OCI-LY3 (cell line): ENCODE measurements around the gene SSBP2.

Experiments used
- EZH2phosphoT487 ChIP-seq: fragments of 200-600 bp; shearing (Covaris generic); IDR thresholded peaks from 2 replicates; pipeline ENCODE4 v1.6.1; 2018; ENCODE audit warnings: antibody characterized with exemption, mixed run types, low read depth
- TF ChIP-seq, protein P1 (sequence below): fragments of 200-600, 300-600 bp; sonication (generic); IDR thresholded peaks from 2 replicates; pipeline ENCODE4 v1.5.1; 2014; ENCODE audit warnings: antibody characterized with exemption, low read length, low read depth

DNA sequence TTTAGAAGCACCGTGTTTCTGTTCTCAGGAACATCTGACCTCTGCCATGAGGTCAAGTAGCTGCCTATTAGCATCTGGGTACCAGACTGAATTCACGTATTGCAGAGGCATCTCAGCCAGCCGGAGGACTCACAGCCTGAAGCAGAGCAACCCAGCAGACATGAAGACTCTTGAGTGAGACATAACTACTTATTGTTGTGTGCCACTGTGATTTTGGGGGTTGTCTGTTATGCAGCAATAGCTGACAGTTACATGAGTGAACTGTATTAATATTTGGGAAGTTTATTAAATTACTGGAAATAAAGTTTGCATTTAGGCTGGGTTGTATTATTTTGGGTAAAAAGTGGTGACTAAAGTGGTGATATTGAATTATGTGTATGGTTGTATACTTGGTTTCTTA, 355.6 kb downstream of the SSBP2 start:
- TF ChIP-seq, protein P1, sequence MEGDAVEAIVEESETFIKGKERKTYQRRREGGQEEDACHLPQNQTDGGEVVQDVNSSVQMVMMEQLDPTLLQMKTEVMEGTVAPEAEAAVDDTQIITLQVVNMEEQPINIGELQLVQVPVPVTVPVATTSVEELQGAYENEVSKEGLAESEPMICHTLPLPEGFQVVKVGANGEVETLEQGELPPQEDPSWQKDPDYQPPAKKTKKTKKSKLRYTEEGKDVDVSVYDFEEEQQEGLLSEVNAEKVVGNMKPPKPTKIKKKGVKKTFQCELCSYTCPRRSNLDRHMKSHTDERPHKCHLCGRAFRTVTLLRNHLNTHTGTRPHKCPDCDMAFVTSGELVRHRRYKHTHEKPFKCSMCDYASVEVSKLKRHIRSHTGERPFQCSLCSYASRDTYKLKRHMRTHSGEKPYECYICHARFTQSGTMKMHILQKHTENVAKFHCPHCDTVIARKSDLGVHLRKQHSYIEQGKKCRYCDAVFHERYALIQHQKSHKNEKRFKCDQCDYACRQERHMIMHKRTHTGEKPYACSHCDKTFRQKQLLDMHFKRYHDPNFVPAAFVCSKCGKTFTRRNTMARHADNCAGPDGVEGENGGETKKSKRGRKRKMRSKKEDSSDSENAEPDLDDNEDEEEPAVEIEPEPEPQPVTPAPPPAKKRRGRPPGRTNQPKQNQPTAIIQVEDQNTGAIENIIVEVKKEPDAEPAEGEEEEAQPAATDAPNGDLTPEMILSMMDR: no peak
- TF ChIP-seq EZH2phosphoT487: no peak
